ENCODE data around the gene ASTN2.

Gene ASTN2

DNA sequence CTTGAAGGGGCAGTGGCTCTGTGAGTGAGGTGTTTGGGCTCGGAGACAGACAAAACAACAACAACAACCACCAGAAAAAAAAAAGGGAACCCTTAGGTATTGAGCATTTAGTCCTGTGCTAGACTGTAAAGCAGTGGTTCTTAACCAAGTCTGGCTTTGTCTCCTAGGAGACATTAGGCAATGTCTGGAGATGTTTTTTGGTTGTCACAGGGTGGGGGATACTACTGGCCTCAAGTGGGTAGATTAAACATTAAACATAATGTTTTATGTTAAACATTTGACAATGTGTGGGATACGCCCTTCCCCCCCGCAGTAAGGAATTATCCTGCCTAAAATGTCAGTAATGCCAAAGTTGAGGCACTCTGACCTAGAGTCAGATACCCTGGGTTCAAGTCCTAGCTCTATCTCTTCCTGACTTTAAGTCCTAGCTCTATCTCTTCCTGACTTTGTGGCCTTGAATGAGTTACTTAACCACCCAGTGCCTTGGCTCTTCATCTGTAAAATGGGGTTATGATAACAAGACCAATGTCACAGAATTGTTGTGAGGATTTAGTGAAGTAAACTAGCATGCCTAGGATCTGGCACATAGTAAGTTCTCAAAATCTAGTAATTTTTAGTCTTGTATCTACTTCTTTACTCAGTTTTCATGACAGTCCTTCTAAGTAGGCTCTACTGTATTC, 725.9 kb downstream of the ASTN2 start:
- H3K4me3 ChIP-seq (ENCODE audit: low read depth, low read length), result peak overlapping the region; percentile 75
- no peak for DNase-seq (ENCODE audit: low read depth)

DNA sequence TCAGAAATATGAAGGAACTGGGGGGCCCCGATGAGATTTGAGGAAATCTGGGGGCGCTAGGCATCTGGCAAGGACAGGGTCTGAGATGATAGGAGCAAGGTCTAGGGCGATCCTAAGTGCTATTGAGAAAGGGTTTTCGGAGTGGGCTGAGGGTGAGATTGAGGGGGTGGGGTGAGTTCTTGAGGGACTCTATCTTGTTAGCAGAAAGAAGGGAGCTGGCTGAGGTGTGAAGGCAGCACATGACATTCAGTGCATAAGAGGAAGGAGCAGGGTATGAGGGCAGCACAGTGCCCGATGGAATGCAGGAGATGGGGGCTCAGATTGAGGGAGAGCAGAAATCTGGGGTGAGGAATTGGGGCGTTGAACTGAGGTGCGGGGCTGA, 727.1 kb downstream of the ASTN2 start:
- peak overlapping the region; percentile 75 for H3K4me3 ChIP-seq (ENCODE audit: low read depth, low read length)
- DNase-seq (ENCODE audit: low read depth), result no peak

DNA sequence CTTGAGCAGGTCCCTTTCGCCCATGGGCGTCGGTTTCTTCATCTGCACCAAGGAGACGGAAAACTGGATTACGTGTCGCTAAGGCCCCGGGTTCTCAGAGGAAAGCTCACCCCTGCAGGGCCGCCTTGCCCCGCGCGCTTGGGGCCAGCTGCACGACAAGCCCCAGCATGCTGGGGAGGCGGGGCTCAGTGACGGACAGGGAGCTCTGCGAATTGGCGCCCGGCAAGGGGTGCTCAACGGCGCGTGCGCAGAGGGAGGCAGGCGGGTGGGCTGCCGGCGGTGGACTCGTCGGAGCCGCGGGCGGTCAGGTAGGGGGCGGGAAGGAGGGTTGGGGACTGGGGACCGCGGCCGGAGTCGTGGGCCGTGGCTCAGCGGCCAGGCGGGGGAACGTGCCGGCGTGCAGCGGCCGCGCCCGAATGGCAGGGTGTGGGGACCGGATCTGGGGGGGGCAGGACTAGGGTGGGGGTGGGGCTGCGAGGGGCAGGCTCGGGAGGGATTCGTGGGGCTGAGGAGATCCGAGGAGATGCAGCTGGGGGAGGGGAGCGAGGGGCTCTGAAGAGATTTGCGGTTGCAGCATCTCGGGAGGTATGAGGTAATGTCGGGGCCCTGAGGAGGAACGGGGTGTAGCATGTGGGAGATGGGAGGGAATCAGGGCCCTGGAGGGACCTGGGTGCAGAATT, 727.6 kb downstream of the ASTN2 start, which contains the start of gene TRIM32:
TRIM32 (plus strand) TSS at position 232 of the 680 bp plus-strand sequence. CDS start 10,438 bp downstream, outside the sequence.
- peak within 1 kb of the TSS; percentile 75 for H3K4me3 ChIP-seq (ENCODE audit: low read depth, low read length)
- DNase-seq (ENCODE audit: low read depth), result peak; percentile 49

DNA sequence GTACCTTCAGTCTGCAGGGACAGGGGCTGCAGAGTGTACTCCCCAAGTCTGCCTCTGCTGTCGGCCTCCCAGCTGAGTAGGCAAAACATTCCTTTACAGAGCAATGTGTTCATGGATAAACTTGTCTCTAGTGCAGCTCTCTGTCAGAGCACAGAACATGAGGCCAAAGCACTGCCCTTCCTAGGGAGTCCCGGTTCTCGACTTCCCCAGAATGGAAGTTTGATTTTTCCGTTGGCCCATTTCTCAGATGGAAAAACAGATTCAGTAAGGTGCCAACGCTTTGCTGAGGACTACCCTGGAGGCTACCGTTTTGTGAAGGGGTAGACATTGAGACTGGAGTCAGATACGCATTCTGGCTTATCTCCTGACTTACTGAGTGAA, 728.2 kb downstream of the ASTN2 start:
- H3K4me3 ChIP-seq (ENCODE audit: low read depth, low read length), result peak overlapping the region; percentile 75
- no peak for DNase-seq (ENCODE audit: low read depth)

DNA sequence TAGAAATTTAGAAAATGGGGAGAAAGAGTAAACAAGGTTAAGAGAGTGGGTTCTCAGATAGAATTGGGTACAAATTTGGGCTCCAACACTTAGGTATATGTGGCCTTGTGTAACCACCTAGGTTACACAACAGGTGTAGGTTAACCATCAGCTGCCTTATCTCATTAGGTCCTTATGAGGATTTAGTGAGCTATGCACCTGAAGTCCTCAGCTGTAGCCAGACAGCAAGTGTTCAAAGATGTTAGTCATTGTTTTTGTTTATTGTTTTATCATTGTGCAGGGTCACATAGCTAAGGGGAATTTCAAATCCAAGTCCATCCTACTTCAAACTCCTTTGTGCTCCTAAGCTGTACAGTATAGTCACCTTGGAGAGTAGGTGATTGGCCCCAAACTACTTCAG, 728.7 kb downstream of the ASTN2 start:
- no peak for DNase-seq (ENCODE audit: low read depth)
- H3K4me3 ChIP-seq (ENCODE audit: low read depth, low read length), result peak overlapping the region; percentile 75

DNA sequence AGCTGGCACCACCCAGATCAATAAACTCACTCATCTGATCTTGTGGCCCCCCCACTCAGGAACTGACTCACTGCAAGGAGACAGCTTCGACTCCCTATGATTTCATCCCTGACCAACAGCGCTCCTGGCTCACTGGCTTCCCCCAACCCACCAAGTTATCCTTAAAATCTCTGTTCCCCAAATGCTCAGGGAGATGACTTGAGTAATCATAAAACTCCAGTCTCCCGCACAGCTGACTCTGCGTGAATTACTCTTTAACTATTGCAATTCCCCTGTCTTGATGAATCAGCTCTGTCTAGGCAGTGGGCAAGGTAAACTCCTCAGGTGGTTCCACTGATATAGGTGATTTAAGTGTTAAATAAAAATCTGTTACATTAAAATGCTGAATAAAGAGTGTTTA, 729.7 kb downstream of the ASTN2 start:
- no peak for DNase-seq (ENCODE audit: low read depth)
- no peak overlapping the region for H3K4me3 ChIP-seq (ENCODE audit: low read depth, low read length)

DNA sequence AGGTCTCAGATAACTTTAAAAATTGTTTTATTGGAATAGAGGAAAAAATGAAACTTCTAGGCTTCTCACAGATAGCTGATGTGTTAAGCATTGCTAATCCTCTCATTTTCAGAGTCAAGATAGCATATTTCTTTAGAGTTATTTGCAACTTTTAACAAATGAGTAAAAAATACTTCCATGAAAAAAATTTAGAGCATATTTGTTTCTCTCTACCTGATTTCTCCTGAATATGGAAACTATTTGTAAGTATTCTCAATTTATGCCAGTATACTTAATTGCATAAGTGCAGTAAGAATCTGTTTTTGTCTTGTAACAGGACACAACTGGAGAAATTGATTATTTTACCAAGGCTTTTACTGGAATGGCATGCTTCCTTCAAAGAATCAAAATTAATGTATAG, 731.3 kb downstream of the ASTN2 start:
- DNase-seq (ENCODE audit: low read depth), result no peak
- H3K4me3 ChIP-seq (ENCODE audit: low read depth, low read length), result no peak overlapping the region

DNA sequence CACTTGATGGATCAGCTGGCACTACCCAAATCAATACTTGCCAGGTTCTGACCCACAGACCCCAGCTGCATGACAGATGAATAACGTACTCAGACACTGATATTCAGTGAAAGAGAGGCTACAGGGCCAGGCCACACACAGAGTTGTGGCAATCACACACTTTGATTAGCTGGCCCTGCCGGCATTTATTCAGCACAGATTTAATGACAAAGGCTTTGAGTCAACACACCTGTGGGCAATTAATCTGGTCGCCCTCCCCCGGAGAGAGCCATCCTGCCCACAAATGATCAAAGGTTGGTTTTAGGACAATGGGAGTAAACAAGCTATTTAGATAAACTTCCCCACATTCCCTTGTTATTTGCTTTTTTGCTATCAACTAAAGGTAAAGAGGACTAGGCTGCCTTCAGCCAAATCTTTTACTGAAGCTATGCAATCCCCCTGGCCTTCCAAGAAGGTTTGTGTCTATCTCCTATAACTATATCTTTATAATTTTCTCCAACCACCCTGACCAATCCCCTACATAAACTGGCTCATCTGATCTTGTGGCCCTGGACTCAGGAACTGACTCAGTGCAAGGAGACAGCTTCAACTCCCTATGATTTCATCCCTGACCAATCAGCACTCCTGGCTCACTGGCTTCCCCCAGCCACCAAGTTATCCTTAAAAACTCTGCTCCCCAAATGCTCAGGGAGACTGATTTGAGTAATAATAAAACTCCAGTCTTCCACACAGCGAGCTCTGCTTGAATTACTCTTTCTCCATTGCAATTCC, 740.5 kb downstream of the ASTN2 start:
- no peak for DNase-seq (ENCODE audit: low read depth)

DNA sequence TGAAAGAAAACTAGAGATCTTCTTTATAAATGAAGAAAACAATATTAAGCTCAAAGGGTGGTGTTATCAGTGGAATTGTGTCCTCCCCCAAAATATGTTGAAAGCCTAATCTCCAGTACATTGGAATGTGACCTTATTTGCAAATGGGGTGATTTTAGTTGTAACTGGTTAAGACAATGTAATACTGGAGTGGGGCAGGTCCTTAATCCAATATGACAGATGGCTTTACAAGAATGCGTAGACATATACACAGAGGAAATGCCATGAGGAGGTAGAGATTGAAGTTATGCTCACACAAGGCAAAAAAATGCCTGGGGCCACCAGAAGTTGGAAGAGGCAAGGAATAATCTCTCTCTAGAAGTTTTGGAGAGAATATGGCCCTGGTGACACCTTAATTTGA, 741.5 kb downstream of the ASTN2 start:
- no peak overlapping the region for H3K4me3 ChIP-seq (ENCODE audit: low read depth, low read length)
- no peak for DNase-seq (ENCODE audit: low read depth)

More for the DNA sequence above, 740.5 kb downstream of the ASTN2 start:
- no peak overlapping the region for H3K4me3 ChIP-seq (ENCODE audit: low read depth, low read length)

DNA sequence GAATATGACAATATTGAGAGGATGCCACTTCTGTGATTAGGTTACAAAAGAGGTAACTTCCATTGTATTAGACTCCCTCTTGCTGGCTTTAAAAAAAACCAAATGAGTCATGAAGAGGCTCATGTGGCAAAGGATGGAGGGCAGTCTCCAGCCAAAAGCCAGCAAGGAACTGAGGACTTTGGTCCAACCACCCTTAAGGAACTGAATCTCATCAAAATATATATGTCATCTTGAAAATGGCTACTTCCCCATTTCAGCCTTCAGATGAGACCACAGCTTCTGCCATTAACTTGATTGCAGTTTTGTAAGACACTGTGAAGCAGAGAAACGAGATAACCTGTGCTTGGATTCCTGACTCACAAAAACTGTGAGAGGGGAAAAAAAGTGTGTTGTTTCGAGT, 743.3 kb downstream of the ASTN2 start:
- no peak for DNase-seq (ENCODE audit: low read depth)
- no peak overlapping the region for H3K4me3 ChIP-seq (ENCODE audit: low read depth, low read length)

DNA sequence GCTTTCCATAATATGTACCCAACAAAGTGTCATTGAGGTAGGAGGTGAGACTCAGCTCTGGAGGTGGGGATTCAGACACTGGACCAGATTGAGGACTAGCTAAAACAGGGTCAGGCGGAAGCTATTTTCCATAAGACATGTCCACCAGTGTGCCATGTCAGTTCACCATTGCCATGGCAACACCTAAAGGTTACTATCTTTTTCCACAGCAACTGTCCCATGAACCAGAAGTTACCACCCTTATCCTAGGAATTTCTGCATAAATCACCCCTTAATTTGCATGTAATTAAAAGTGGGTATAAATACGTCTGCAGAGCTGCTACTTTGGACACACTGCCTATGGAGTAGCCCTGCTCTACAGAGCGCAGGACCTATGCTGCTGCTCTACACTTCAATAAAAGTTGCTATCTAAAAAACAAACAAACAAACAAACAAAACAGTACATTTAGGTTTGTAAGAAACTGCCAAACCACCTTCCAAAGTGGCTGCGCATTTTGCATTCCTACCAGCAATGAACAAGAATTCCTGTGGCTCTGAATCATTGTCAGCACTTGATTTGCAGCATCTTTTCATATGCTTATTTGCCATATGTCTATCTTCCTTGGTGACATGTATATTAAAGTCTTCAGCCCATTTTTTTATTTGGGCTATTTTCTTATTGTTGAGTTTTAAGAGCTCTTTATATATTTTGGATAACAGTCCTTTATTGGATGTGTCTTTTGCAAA, 745.7 kb downstream of the ASTN2 start:
- H3K4me3 ChIP-seq (ENCODE audit: low read depth, low read length), result no peak overlapping the region
- no peak for DNase-seq (ENCODE audit: low read depth)

DNA sequence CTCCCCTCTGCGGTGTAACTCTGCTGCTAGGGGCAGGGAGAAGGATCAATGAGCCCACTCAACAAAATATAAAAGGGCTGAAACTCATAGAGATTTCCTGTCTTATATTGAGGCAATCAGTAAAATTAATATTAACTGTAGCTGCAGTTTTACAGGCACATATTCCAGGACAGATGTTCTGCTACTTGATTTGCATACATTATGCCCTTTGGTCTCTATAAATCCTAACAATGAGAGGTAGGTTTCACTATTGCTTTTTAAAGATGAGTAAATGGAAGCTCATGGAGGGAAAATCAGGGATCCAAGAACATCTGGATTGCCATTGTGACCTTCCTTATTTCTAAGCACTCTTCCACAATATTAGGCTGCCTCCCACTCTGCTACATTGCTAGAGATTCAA, 751.3 kb downstream of the ASTN2 start:
- no peak overlapping the region for H3K4me3 ChIP-seq (ENCODE audit: low read depth, low read length)
- no peak for DNase-seq (ENCODE audit: low read depth)

DNA sequence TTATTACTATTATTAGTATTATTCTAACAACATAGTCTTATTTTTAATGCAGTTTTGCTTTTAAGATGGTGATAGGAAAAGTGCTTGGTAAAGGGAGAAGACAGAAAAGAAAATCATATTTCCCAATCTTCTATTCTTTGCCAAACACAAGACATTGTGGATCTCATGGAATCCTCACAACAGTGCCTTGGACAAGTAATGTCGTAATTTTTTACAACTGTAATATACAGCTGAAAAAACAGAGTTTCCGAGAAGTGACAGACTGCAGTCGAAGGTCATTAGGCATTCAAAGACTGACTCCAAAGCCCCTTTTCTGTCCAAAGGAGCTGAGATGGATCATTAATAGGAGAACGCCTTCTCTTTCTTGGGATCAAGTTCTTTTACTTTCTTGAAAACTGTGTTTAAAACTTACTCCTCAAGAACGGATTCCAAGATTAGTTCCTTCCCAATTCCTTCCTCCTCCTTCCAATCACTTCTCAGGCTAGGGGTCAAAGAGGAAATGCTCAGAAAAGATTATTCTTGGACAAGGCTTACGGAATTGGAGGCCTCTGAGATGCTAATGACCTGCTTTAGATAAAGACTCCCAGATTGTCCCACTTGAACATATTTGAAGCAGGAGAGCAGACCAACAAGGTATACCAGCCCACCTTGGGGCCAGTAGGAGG, 752.1 kb downstream of the ASTN2 start:
- no peak for DNase-seq (ENCODE audit: low read depth)
- no peak overlapping the region for H3K4me3 ChIP-seq (ENCODE audit: low read depth, low read length)

DNA sequence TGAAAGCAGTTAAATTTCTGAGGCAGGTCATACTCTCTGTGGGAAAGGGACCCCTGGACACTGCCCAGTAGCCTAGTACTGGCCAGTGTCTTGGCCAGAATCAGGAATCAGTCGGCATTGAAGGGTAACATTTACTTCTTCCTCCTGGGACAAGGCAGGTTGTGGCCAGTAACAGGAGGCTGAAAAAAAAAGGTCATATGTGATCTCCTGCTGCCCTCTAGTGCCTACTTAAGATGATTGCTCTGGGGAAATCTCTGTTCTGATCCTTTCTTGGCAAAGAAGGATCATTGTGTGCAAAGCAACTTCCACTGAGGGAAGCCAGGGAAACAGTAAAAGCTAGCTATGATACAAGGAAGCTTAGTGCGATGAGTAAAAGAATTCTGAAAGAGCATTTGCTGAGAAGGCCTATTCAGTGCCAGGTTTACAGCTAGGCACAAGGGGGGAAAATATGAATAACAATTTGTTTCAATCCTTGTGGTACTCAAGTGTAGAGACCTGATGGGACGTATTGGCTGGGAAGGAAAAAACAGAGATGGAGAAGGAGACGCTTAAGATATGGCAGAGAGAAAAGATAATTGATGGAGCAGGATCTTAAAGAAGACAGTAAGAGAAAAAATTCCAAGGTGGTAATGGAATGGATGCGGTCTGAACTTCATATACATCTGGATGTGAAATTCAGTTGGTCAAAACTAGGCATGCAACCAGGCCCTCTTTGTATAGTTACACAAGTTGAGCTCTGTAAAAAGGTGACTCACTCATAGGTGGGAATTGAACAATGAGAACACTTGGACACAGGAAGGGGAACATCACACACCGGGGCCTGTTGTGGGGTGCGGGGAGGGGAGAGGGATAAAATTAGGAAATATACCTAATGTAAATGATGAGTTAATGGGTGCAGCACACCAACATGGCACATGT, 753.6 kb downstream of the ASTN2 start:
- H3K4me3 ChIP-seq (ENCODE audit: low read depth, low read length), result no peak overlapping the region
- DNase-seq (ENCODE audit: low read depth), result peak; percentile 70

DNA sequence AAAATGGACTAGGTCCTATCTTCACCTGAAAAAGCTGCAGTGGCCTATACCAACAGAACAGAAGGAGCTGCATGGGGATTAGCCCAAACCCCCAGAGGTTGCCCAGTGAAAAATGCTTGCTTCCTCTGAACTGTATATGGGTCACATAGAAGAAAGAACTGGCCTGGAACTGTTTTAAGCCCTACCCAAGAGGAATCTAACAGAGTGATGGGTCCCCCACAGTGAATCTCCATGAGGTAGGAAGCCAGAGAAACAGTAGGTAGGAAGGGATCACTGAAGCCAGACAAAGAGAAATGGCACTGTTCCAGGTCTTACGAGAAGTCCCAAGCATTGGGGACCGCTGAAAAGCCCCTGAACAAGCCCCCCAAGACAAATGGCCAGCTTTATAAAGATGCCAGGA, 756.6 kb downstream of the ASTN2 start:
- DNase-seq (ENCODE audit: low read depth), result no peak
- no peak overlapping the region for H3K4me3 ChIP-seq (ENCODE audit: low read depth, low read length)

DNA sequence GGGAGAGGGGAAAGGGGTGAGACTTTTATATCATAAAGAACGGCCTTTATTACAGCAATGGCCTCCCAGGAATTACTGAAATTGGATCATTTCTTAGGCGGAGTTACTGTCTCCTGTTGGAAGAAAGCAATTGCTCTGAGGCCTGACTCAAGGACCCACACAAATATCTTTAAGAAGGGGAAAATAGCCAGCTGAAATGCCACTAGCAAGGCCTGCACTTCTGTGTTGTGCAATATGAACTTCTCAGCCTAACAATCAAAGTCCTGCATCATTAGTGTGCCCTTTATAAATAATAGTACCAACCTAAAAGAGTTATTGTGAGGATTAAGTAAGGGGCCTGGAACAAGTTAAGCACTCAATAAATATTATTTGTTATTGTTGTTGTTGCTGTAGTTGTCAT, 757.9 kb downstream of the ASTN2 start:
- no peak for DNase-seq (ENCODE audit: low read depth)
- H3K4me3 ChIP-seq (ENCODE audit: low read depth, low read length), result no peak overlapping the region

DNA sequence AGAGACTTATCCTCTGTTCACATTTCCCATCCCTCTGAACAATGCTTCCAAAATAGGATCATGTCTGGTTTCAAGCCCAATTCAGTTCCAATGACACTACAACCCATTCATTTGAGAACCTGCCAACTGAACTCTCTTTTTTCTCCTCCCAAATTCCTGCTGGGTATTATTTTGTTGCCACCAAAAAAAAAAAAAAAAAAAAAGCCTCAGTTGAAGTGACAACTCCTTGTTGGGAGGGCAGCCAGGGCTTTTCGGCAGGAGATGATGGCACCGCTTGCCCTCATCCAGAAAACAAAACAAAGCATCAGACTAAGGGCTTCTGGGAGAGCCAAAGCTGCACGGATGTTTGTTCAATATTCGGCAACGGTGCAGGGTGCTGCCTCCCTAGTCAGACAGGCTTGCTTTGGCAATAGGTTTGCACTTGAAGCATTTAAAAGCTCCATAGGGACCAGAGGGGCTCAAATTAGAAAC, 758.3 kb downstream of the ASTN2 start:
- no peak for DNase-seq (ENCODE audit: low read depth)
- no peak overlapping the region for H3K4me3 ChIP-seq (ENCODE audit: low read depth, low read length)

DNA sequence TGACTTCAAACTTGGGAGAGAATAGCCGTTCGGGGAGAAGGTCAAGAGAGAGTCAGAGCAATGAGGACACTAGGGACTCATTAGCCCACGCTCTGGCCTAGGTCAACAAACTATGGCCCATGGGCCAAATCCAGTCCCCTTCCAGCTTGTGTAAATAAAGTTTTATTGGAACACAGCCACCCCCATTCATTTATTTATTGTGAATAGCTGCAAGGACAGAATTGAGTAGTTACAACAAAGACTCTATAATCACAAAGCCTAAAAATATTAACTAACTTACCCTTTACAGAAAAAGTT, 760.9 kb downstream of the ASTN2 start:
- no peak for DNase-seq (ENCODE audit: low read depth)
- H3K4me3 ChIP-seq (ENCODE audit: low read depth, low read length), result no peak overlapping the region
